22Rv1 (cell line): Measurements from ENCODE around the gene SLC22A25.

Experiments
- H3K27ac ChIP-seq: fragments of 450-650 bp; 2 replicates; pipeline ENCODE4 v1.5.1; 2017
- CTCF ChIP-seq: fragments of 450-650 bp; IDR thresholded peaks from 2 replicates; pipeline ENCODE4 v1.5.1; 2017; ENCODE audit warnings: mild to moderate bottlenecking
- ZFX ChIP-seq: fragments of 450-650 bp; IDR thresholded peaks from 2 replicates; pipeline ENCODE4 v1.6.1; 2017; ENCODE audit warnings: antibody characterized with exemption, borderline replicate concordance

The SLC22A25 gene

GRCh38 chr11:63227521-63228107 is 15.8 kb downstream of the SLC22A25 start:
- TF ChIP-seq ZFX (no peak), CTCF (no peak)
- no peak overlapping the region for H3K27ac ChIP-seq

- no peak overlapping the region for H3K27ac ChIP-seq
- TF ChIP-seq ZFX (no peak), CTCF (no peak)
These were observed 16.8 kb downstream of the SLC22A25 start for GRCh38 chr11:63226488-63227114.

GRCh38 chr11:63214093-63214492 is 29.3 kb downstream of the SLC22A25 start:
- no peak for TF ChIP-seq CTCF
- TF ChIP-seq ZFX, result no peak

GRCh38 chr11:63212742-63213141 is 30.7 kb downstream of the SLC22A25 start:
- peak; percentile 81 for TF ChIP-seq CTCF
- no peak for TF ChIP-seq ZFX

More at GRCh38 chr11:63214093-63214492, 29.3 kb downstream of the SLC22A25 start:
- no peak overlapping the region for H3K27ac ChIP-seq

GRCh38 chr11:63210111-63210510 is 33.3 kb downstream of the SLC22A25 start:
- no peak for TF ChIP-seq ZFX
- H3K27ac ChIP-seq, result no peak overlapping the region

More at GRCh38 chr11:63212742-63213141, 30.7 kb downstream of the SLC22A25 start:
- H3K27ac ChIP-seq, result no peak overlapping the region
